Measurements from ENCODE around the gene FMN1.
A peak's percentile ranks its signal among the peaks of the same experiment; 100 is the strongest.

Gene FMN1

DNA sequence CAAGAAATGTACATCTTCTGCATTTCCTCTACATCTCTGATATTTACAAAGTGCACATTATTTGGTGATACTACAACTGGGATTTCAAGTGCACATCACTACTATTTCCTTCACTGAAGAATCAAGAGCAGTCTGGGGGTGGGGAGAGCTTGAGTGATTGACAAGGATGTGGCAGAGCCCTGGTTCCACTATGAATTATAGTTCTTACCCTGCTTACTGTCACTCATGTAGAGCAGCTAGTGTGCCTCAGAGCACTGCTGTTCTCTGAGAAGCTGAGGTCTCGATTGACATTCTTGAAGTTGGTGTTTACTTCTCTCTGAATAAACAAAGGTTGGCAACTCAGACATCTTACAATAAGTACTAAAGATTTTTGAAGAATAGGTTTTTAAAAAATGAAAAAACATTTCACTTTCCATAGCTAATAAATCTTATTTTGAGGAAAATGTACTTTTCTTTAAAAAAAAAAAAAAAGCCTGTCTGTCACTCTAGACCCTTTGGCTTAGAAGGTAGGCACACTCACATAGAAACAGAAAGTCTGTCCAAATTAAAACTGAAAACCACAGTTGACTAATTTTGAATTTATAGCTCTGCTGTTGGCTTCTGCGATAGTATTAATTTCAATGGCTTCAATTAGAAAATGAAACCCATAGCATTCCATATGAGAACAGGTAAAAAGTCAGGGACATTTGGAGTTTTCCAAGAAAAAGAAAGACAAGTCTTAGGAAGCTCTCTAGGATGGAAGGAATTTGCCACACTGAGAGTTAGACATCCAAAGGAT is 471.2 kb downstream of the FMN1 start:
- Mint-ChIP-seq H3K4me1 (peaks cover 8% of the 10 kb centered on the region), H3K27me3 (peaks cover 51% of the 10 kb centered on the region), H3K36me3 (no peaks in the 10 kb centered on the region), H3K9me3 (peaks cover 8% of the 10 kb centered on the region), H3K4me3 (no peak overlapping the region), H3K27ac (no peak overlapping the region)

DNA sequence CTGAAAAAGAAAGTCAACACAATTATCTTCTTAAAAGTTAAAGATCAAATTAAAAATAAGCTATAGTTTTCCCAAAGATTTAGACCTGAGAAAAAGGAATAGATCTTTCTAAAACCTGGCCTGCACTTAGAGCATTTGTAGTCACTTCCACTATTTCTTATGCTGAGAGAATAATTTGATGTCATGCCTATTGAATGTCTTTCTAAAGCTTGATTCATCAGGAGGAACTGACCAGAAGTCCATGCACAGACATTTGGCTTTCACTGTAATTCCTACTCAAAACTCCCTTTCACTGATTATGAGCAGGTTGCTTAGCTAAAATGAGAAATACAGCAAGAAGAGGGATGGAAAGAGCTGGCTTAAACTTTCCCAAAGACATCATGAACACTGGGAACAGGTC is 472.4 kb downstream of the FMN1 start:
- H3K4me1 Mint-ChIP-seq: peaks cover 8% of the 10 kb centered on the region
- peaks cover 8% of the 10 kb centered on the region for H3K9me3 Mint-ChIP-seq
- no peaks in the 10 kb centered on the region for H3K36me3 Mint-ChIP-seq
- H3K27ac Mint-ChIP-seq: no peak overlapping the region
- H3K4me3 Mint-ChIP-seq: no peak overlapping the region
- peaks cover 50% of the 10 kb centered on the region for H3K27me3 Mint-ChIP-seq

DNA sequence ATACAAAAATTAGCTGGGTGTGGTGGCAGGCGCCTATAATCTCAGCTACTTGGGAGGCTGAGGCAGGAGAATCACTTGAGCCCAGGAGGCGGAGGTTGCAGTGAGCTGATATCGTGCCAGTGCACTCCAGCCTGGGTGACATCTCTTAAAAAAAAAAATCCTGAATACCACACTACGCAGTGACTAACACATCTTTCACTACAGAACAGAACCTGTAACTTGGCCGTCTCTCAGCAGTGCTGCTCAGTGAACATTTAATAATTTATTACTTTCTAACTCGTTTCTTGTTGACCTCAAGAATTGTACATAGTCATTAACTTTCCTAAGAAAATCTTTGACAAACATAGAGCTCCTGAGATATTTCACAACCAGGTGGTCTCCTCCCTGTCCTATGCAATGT is 472.9 kb downstream of the FMN1 start:
- no peak overlapping the region for H3K27ac Mint-ChIP-seq
- peaks cover 50% of the 10 kb centered on the region for H3K27me3 Mint-ChIP-seq
- H3K36me3 Mint-ChIP-seq: no peaks in the 10 kb centered on the region
- peaks cover 13% of the 10 kb centered on the region for H3K4me1 Mint-ChIP-seq
- H3K4me3 Mint-ChIP-seq: no peak overlapping the region
- peaks cover 6% of the 10 kb centered on the region for H3K9me3 Mint-ChIP-seq

DNA sequence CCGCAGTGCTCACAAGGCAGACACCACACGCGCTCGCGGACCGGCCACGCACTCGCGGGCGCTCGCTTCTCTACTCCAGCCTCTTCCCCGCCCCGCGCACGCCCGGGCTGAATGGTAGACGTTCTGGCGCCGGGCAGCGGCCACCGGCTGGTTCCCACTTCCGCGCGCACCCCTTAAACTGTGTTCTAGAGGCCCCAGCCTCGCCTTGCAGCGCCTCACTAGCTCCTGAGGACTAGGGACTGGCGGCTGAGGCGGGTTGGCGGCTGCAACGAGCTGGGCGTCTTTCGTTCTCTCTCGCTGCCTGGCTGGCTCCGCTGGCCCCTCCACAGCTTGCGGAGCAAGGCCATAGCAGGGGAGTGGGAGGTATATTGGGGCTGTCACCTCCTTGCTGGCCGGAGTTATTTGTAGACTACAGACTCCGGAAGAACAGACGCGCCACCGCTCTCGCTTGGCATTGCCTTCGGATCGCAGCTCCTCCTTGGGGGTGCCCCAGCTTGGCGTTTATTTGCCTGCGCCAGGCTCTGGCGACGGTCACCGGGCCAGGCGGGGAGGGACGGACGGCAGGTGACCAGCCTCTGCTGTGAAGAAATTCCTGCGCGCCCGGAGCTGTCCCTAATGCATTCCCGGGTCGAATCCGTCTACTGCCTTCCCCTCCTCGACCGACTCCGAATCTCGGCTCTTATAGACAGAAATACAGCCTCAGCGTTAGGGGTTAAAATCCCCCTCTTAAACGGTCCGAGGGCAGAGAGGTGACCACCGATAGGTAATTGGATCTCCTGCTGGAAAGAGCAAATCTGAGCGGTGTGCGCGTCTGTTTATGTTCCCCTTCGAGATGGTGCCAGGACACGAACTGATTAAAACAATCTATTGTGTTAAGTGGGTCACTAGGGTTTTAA is 475.4 kb downstream of the FMN1 start:
- H3K27me3 Mint-ChIP-seq: peaks cover 45% of the 10 kb centered on the region
- no peak overlapping the region for H3K4me3 Mint-ChIP-seq
- H3K27ac Mint-ChIP-seq: no peak overlapping the region

DNA sequence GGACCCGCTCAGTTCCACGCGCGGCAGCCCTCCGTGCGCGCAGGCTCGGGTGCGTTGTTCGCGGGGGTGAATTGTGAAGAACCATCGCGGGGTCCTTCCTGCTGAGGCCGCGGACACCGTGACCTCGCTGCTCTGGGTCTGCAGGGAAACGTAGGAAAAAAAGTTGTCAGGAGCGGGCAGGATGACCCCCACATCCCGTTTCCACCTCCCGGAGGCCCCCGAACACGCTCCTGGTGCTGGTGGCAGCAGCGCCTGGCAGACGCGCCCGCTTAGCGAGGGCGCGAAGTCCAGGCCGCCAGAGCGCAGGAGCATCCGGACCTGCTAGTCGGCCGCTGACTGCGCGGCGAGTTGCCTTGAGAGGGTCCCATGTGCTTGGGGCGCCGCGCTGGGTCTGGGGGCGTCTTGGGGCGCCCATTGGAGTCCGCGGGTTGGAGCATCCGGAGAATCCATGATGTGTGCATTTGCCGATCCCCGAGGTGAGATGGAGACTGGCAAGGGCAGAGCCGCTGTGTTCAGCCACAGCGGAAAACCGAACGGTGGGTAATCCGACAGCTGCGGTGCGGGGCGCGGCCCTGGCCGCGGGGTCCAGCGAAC is 476.2 kb downstream of the FMN1 start:
- Mint-ChIP-seq H3K27me3 (peaks cover 51% of the 10 kb centered on the region), H3K27ac (no peak overlapping the region), H3K36me3 (no peaks in the 10 kb centered on the region), H3K4me3 (no peak overlapping the region), H3K4me1 (peaks cover 14% of the 10 kb centered on the region), H3K9me3 (no peaks in the 10 kb centered on the region)

More for the DNA sequence above, 475.4 kb downstream of the FMN1 start:
- H3K4me1 Mint-ChIP-seq: peaks cover 14% of the 10 kb centered on the region
- no peaks in the 10 kb centered on the region for H3K36me3 Mint-ChIP-seq
- no peaks in the 10 kb centered on the region for H3K9me3 Mint-ChIP-seq

DNA sequence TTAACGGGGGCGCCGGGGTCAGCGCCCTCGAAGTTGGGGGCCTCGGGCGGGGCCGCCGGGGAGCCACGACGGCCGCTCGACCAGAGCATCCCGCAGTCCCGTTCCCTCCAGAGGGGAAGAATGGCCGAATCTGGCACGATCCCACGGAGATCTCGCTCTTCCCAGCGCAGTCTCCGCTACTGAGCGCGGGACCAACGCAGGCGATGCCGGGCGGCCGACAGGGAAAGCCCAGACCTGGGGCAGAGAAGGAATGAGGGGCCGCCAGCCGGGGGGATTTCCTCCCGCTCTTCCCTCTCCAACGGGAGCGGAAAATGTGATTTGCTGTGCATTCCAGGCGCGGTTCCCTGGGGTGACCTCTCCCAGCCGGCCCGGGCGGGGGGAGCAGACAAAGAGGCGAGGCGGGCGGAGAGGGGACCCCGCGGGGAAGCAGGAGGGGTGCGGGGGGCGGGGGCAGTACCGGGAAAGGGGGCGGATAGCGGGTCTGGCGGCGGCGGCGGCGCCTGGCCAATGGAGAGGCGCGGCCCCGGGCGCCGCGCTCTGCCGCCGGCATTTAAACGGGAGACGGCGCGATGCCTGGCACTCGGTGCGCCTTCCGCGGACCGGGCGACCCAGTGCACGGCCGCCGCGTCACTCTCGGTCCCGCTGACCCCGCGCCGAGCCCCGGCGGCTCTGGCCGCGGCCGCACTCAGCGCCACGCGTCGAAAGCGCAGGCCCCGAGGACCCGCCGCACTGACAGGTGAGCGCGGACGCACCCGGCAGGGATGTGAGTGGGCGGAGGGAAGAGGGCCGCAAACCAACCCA is 476.9 kb downstream of the FMN1 start, which contains the start of gene GREM1:
GREM1 (plus strand) TSS at position 579 of the 801 bp plus-strand sequence. CDS start 12,687 bp downstream, outside the sequence.
- no peaks in the 10 kb centered on the region for H3K9me3 Mint-ChIP-seq
- peaks cover 14% of the 10 kb centered on the region for H3K4me1 Mint-ChIP-seq
- H3K4me3 Mint-ChIP-seq: no peak within 1 kb of the TSS
- peaks cover 49% of the 10 kb centered on the region for H3K27me3 Mint-ChIP-seq
- no peaks in the 10 kb centered on the region for H3K36me3 Mint-ChIP-seq
- H3K27ac Mint-ChIP-seq: peak within 1 kb of the TSS; percentile 30

DNA sequence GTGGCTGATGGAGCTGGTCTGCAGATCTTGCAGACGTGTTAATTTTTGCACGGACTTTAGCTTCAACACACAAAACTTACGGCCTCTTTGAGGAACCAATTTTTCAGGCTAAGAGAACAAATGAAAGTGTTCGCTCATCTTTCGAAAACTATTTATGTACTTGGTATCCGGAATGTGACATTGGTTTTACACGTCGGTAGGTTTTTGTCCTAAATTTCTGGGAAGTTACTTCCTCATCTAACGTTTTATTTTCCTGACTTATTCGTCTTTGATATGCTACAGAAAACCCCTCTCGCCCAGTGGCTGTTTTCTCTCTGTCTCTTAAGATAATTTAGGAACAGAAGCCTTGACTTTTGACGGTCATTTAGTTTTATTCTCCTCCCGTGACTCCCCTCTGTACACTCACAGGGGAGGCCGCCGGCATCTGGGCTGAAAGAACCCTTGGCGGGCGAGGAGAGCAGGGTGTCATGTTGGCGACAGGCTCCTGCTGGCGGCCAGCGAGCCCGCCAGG is 477.5 kb downstream of the FMN1 start:
- Mint-ChIP-seq H3K4me1 (peaks cover 14% of the 10 kb centered on the region), H3K27ac (peak overlapping the region; percentile 30), H3K4me3 (no peak overlapping the region), H3K36me3 (no peaks in the 10 kb centered on the region), H3K9me3 (no peaks in the 10 kb centered on the region), H3K27me3 (peaks cover 45% of the 10 kb centered on the region)

DNA sequence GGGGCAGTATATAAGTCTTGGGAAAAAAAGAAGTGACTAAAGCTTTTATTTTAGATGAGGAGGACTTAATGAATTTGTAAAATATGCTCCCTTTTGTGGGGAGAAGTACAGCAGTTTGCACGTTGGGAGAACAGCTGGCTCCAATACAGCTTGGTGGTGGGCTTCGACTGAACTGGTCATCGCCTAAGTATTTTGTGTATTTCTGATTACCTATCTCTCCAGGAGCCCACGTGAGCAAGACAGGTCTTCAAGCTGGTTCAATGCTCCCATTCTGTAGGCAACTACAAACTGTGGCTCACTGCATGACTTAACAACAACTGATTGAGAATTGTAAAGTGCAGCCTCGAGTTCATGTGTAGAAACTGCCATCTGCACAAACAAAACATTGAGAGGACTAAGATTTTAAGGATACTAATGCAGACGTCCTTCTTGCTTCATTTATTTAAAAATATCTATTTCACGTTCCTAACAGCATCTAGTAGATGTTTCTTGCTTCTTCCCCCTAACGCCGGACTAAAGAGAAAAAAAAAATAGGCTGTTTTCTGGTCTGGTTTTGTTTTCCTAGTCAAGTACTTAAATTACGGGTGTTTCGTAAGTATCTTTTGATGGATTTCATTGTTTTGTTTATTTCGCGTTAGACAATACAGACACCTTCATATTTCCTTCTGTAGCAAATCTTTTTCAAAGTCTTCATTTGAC is 478.1 kb downstream of the FMN1 start:
- Mint-ChIP-seq H3K9me3 (no peaks in the 10 kb centered on the region), H3K36me3 (no peaks in the 10 kb centered on the region), H3K27me3 (peaks cover 48% of the 10 kb centered on the region), H3K27ac (peak overlapping the region; percentile 30), H3K4me1 (peaks cover 14% of the 10 kb centered on the region), H3K4me3 (no peak overlapping the region)
